Measurements from ENCODE around the gene ZNF330.

The ZNF330 gene

GRCh38 chr4:141283152-141283551 is 62.5 kb downstream of the ZNF330 start:
- no peaks in the 10 kb centered on the region for H3K79me2 ChIP-seq
- no peaks in the 10 kb centered on the region for H3K27me3 ChIP-seq (ENCODE audit: control insufficient read depth, insufficient read depth, low read length)
- no peak overlapping the region for H3K27ac ChIP-seq
- no peak overlapping the region for H3K4me2 ChIP-seq (ENCODE audit: low read length)
- TF ChIP-seq CTCF (IDR thresholded peaks at IDR 0.05) = no peak
- H3K4me1 ChIP-seq = no peaks in the 10 kb centered on the region
- H3K9ac ChIP-seq = no peak overlapping the region
- no peaks in the 10 kb centered on the region for H3K9me3 ChIP-seq (ENCODE audit: control insufficient read depth, low read length)
- no peak overlapping the region for H3K4me3 ChIP-seq (ENCODE audit: low read depth, low read length)
- H2AFZ ChIP-seq = no peak overlapping the region
- no peaks in the 10 kb centered on the region for H3K36me3 ChIP-seq (ENCODE audit: control insufficient read depth, insufficient read depth, low read length)

- Histone ChIP-seq H3K4me1 (no peaks in the 10 kb centered on the region), H3K4me3 (ENCODE audit: low read depth, low read length) (no peak overlapping the region), H2AFZ (no peak overlapping the region), H3K4me2 (ENCODE audit: low read length) (no peak overlapping the region), H3K9me3 (ENCODE audit: control insufficient read depth, low read length) (no peaks in the 10 kb centered on the region), H3K79me2 (no peaks in the 10 kb centered on the region), H3K27me3 (ENCODE audit: control insufficient read depth, insufficient read depth, low read length) (no peaks in the 10 kb centered on the region), H3K36me3 (ENCODE audit: control insufficient read depth, insufficient read depth, low read length) (no peaks in the 10 kb centered on the region), H3K27ac (no peak overlapping the region), H3K9ac (no peak overlapping the region)
- TF ChIP-seq CTCF (IDR thresholded peaks at IDR 0.05) = no peak
Observed at GRCh38 chr4:141283563-141283962, 62.9 kb downstream of the ZNF330 start.

All from parathyroid adenoma (tissue), 2 donors.